ENCODE measurements around the gene MAL.

MAL gene

DNA sequence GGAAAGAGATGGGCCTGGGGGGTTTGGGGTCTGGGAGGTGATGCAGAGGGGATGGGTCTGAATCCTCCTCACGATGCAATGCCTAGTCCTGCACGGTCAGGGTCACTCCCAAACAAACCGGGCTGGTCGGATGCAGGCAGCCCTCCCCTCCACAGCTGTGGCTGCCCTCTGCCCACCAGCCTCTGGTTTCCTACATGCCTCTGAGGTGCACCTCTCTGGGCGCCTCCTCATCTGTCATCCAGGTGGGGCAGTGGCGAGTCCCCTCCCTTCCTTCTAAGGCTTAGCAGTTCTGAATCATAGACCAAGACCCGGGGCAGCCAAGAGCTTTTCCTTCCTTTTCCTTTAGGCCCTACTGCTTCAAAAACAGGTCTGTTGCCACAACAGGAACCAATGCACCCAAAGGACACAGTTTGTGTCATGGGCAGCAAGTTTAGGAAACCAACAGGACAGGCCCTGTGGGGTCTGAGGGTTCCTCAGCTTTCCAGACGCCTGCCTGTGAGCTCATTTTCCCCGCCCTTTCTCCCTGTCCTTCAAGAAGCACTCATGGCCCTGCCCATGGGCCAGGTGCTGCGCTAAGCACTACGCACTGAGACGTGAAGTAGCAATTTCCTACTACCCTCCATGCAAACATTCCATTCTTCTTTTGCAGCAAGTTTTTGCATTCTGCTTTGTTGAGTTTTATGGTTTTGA, 6.5 kb upstream of the MAL start:
- H3K27ac Mint-ChIP-seq = no peak overlapping the region
- no peaks in the 10 kb centered on the region for H3K4me1 Mint-ChIP-seq
- no peak for ATAC-seq
- H3K9me3 Mint-ChIP-seq = no peaks in the 10 kb centered on the region
- no peak overlapping the region for H3K4me3 Mint-ChIP-seq
- peaks cover 53% of the 10 kb centered on the region for H3K27me3 Mint-ChIP-seq
- H3K36me3 Mint-ChIP-seq = no peaks in the 10 kb centered on the region

DNA sequence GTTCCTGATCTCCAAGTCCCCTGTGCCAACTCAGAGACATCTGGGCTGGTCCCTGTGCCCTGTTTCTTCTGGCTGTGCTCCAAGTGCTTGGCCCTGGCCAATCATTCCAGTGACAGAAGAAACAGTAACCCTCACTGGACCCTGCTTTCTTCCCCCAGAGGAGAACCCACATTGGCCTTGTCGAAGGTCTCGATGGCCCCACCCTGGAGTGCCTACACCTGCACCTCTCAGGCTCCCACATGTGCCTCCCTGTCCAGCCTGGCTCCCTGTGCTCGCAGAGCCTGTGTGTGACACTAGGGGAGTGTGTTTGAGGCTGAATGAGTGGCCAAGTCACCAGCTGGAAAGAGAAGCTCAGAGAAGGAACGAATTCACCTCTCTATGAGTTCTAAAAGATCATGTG, 5.9 kb upstream of the MAL start:
- no peak for ATAC-seq
- no peaks in the 10 kb centered on the region for H3K36me3 Mint-ChIP-seq
- no peaks in the 10 kb centered on the region for H3K4me1 Mint-ChIP-seq

DNA sequence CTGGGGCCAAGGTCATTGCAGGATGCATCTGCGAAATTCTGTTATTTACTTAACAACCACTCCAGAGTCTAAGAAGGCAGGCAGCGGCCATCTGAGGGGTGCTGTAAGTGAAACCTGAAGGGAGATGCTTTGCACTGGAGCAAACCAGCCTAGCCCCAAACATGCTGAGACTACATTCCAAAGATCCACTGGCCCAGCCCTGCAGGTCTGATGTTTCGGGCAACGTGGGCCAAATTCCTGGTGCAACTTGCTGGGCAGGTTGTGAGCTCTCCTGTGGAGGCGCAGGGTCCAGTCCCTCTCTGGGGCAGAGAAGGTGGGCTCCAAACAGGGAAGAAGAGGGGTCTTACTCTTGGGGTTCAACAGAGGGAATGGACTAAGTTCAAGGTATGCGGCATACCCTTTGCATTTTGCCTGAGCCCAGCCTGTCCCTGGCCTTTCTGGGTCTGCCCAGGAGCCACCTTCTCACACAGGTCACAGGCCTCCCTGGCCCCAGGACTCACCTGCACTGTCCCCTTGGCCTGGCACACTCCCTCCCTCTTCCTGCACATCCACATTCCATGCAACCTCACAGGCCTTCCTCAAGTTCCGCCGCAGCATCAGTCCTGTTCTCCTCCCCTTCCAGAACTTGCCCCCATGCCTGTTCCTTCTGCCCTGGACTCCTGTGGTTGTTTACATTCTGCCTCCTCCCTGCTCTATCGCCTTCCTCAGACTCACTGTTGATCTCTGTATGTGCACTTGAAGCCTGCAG, 5.1 kb upstream of the MAL start:
- Mint-ChIP-seq H3K4me3 (no peak overlapping the region), H3K9me3 (no peaks in the 10 kb centered on the region), H3K27me3 (peaks cover 60% of the 10 kb centered on the region), H3K36me3 (no peaks in the 10 kb centered on the region), H3K4me1 (no peaks in the 10 kb centered on the region), H3K27ac (no peak overlapping the region)
- ATAC-seq = no peak

More for the DNA sequence above, 5.9 kb upstream of the MAL start:
- H3K9me3 Mint-ChIP-seq = no peaks in the 10 kb centered on the region
- no peak overlapping the region for H3K27ac Mint-ChIP-seq
- H3K27me3 Mint-ChIP-seq = peaks cover 53% of the 10 kb centered on the region
- H3K4me3 Mint-ChIP-seq = no peak overlapping the region

DNA sequence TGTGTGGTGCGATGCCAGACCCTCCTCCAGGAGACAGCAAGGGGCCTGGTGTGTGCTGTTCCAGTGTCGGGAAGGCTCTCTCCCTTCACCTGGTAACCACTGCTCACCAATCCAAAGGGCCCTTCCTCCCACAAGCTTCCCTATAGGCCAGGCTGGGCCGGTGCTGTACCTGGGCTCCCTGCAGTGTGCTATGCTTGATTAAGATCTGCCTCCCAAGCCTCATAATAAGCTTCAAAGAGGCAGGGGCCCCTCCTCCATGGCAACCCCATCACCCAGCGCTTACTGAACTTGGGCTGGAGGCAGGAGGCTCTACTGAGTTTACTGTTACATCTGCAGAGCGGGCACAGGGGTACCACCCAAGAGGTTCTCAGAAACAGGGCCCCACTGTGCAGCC, 4.5 kb upstream of the MAL start:
- H3K4me1 Mint-ChIP-seq = peaks cover 5% of the 10 kb centered on the region
- H3K4me3 Mint-ChIP-seq = no peak overlapping the region
- no peak for ATAC-seq
- peaks cover 66% of the 10 kb centered on the region for H3K27me3 Mint-ChIP-seq
- H3K27ac Mint-ChIP-seq = no peak overlapping the region
- no peaks in the 10 kb centered on the region for H3K9me3 Mint-ChIP-seq
- no peaks in the 10 kb centered on the region for H3K36me3 Mint-ChIP-seq

DNA sequence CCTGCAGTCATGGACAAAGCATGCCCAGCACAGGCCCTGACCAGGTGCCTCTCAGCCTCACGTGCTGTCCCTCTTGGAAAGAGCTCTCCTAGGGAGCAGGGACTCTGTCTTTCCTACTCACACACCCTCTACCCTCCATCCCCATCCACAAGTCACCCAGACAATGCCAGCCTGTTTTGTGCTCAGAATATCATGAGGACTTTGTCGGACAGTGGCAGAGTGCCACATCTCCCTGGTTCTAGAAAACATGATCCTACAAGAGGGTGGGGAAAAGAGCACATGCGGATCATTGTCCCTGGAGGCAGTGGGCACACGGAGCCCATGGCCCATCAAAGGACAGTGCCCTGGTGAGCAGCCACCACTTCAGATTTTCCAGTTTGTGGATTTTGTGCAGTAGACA, 3.7 kb upstream of the MAL start:
- Mint-ChIP-seq H3K36me3 (no peaks in the 10 kb centered on the region), H3K9me3 (no peaks in the 10 kb centered on the region), H3K4me3 (no peak overlapping the region), H3K4me1 (peaks cover 8% of the 10 kb centered on the region), H3K27ac (no peak overlapping the region), H3K27me3 (peaks cover 74% of the 10 kb centered on the region)
- no peak for ATAC-seq

DNA sequence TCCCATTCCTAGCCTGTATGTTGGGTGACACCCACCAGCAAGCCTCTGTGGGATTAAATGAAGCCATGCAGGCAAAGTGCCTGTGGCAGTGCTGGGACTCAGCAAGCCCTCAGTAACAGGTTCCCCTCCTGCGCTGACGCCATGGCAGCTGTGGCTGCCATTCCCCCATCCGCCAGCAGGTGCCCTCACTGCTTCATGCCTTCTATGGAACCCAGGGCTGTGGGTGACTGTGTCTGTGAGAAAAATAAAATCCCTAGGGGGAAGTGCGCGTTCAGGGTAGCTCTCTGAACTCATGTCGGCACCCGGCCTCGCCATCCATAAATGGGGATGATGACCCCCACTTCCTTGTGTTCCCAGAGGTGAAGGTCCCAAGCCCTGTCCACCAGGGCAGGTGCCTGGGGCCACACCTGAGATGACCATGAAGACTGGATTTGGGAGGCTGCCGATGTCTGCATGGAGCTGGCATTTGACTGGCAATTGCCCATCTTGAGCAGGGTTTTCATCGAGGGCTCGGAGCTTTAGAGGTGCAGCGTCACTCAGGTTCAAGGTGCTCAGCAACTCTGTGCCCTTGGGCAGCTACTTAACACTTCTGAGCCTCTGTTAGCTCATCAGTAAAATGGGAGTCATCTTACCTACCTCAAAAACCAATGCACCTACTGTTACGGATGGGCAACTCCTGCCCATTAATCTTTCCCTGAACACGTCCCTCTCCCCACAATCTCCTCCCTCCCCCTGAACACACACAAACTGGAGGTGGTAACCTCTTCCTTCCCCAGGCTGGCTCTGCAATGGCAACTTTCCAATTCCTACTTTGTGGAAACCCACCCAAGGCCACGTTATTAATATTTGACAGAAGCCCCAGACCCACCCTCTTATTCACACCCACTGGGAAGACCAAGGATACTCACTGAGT, 2.9 kb upstream of the MAL start:
- Mint-ChIP-seq H3K27ac (no peak overlapping the region), H3K36me3 (no peaks in the 10 kb centered on the region), H3K9me3 (no peaks in the 10 kb centered on the region), H3K4me1 (peaks cover 8% of the 10 kb centered on the region), H3K27me3 (peaks cover 77% of the 10 kb centered on the region), H3K4me3 (no peak overlapping the region)
- peak; percentile 70 for ATAC-seq

DNA sequence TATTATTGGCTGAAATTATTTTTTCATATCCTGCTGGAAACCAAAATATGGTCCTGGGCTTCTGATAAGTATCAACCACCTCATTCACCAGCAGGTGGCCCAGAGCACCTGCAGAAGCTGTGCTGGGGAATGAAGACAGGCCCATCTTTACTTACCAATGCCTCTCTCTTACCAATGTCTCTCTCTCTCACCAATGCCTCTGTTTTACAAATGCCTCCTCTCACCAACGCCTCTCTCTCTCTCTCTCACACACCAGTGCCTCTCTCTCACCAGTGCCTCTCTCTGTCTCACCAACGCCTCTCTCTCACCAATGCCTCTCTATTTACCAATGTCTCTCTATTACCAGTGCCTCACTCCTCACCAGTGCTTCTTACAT, 2.3 kb upstream of the MAL start:
- H3K4me1 Mint-ChIP-seq = peaks cover 8% of the 10 kb centered on the region
- no peak overlapping the region for H3K27ac Mint-ChIP-seq
- peaks cover 77% of the 10 kb centered on the region for H3K27me3 Mint-ChIP-seq
- ATAC-seq = peak; percentile 57
- H3K36me3 Mint-ChIP-seq = no peaks in the 10 kb centered on the region
- H3K9me3 Mint-ChIP-seq = no peaks in the 10 kb centered on the region
- no peak overlapping the region for H3K4me3 Mint-ChIP-seq

DNA sequence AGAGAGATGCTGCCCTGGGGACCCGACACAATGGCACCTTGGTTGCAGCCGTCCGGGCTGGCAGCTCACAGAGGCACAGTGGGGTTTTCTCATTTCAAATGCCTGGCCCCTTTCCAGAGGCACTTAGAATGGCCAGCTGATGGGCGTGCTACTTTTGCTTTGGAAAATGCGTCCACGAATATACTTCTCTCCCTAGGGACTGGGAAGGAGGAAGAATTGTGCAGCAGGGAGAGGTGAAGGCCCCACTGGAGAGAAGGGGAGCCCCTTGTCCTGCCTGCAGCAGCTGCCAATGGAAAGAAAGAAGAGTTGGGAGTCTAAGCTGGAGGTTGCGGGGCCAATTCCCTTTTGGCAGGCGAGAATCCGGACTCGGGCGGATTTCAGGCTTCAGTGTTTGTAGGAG, 1.1 kb upstream of the MAL start:
- no peak for ATAC-seq
- no peak overlapping the region for H3K27ac Mint-ChIP-seq

DNA sequence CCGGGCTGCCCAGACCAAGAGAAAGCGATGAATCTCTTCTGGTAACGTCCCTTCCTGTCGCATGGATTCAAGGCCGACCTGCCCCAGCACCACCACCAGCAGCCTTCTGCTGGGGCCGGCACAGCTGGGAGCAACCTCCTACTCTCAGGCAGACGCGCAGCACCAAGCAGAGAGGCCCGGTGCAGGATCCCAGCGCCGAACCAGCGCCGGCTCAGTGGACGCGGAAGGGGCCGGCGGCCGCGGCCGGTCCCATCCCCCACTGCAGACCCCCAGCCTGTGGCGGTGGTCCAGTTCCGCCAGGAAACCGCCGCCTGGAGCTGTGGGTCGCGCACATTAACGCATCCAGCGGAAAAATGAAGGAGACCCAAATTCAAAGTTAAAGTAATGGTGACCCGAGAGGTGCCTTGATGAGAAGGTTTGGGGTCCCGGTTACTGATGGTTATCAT, 525 bp upstream of the MAL start:
- H3K4me3 Mint-ChIP-seq = no peak overlapping the region
- no peaks in the 10 kb centered on the region for H3K9me3 Mint-ChIP-seq
- peaks cover 8% of the 10 kb centered on the region for H3K4me1 Mint-ChIP-seq
- peaks cover 87% of the 10 kb centered on the region for H3K27me3 Mint-ChIP-seq
- no peak for ATAC-seq
- H3K27ac Mint-ChIP-seq = no peak overlapping the region
- H3K36me3 Mint-ChIP-seq = no peaks in the 10 kb centered on the region

More for the DNA sequence above, 1.1 kb upstream of the MAL start:
- Mint-ChIP-seq H3K27me3 (peaks cover 83% of the 10 kb centered on the region), H3K4me3 (no peak overlapping the region), H3K4me1 (peaks cover 8% of the 10 kb centered on the region), H3K9me3 (no peaks in the 10 kb centered on the region), H3K36me3 (no peaks in the 10 kb centered on the region)

DNA sequence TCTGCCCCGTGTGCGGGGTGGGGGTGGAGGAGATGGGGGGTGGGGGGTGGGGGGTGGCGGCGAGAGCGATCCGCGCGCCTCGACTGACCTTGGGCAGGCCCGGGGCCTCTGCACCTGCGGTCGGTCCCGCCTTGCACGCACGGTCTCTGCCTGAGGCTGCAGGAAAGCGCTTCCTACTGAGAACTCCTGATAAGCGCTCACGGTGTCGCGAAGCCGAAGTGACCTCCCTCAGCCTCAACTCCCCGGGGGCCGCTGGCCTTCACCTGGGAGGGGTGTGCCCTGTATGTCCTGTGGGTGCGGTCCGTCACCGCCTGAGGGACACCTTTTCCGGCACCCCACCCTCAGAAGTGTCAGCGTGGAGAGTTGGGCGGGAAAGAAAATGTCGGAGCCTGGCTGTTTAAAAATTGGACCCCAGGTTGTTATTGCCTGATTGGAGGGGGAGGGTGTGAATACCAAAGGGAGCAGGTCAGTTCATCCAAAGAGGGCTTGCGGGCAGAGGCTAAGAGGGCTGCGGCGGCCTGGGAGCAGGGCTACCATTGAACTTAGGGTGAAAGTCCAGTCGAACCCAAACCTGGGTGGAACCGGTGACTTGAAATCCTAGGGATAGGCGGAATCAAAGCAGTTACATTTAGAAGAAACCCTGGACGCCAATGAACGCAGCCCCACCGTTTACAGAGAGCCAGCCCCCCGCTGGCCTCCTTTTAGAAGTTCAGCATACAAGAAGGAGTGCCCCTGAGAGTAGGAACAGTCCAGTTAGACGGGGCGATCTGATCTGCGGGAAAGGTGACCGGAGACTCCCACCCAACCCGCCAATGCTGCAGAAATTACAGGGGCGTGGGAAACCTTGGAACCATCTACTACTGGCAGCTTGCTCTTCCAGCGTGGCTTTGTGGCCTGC, 1.2 kb downstream of the MAL start:
- Mint-ChIP-seq H3K9me3 (no peaks in the 10 kb centered on the region), H3K36me3 (no peaks in the 10 kb centered on the region), H3K27me3 (peaks cover 83% of the 10 kb centered on the region), H3K4me1 (peaks cover 8% of the 10 kb centered on the region), H3K4me3 (peak overlapping the region; percentile 11), H3K27ac (no peak overlapping the region)
- no peak for ATAC-seq

DNA sequence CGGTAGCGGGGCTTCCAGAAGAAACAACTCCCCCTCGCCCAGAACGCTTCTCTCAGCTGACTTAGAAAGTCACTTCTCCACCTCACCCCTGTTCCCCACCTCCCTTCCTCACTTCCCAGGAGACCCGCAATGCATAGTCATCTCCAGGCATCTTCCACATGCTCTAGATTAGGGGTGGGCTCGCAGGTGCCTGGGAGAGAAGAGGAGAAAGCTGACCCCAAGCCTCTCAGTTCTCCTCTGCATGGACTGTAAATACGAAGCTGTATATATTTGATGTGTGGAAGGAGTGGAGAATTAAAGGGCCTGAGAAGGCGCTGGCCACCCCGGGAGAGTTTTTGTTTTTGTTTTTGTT, 1.8 kb downstream of the MAL start:
- no peak for ATAC-seq
- Mint-ChIP-seq H3K9me3 (no peaks in the 10 kb centered on the region), H3K27me3 (peaks cover 76% of the 10 kb centered on the region), H3K36me3 (no peaks in the 10 kb centered on the region), H3K27ac (no peak overlapping the region), H3K4me3 (no peak overlapping the region), H3K4me1 (peaks cover 8% of the 10 kb centered on the region)

DNA sequence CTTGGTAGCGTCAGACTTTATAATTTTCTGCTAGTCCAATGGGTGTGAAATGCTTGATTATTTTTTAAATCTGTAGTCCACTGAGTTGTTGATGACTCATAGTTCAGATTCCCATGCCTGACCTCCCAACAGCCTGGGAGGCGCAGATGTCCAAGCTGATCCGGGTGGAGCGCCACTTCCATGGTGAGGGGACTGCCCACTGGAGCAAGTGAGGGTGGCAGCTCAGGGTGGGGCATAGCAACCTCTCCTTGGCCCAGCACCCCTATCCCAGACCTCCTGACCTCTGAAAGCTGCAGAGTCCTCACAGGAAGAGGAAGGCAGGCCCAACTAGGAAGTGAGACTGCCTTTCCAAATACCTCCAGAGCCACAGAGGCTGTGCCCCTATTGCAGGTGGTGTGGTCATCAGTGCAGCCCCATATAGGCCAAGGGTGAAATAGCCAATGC, 4.4 kb downstream of the MAL start:
- Mint-ChIP-seq H3K36me3 (no peaks in the 10 kb centered on the region), H3K4me1 (peaks cover 8% of the 10 kb centered on the region), H3K9me3 (no peaks in the 10 kb centered on the region), H3K27ac (no peak overlapping the region), H3K27me3 (peaks cover 51% of the 10 kb centered on the region), H3K4me3 (no peak overlapping the region)
- peak; percentile 42 for ATAC-seq

DNA sequence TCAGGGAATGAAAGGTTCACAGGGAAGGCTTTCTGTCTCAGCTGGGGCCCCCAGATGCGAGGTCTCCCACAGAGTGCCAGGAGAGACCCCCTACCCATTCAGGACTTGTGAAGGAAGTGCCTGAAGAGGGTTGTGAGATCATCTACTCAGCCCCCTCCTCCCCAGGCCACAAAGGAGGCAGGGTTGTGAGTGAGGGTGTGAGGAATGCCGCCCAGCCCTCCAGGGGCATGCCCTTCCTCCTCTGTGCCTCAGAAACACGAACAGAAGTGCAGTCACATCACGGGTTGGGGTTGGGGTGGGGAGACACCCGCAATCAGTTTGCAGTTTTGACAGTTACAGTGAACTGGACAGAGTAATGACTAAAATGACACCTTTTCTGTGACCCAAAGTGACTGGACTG, 5.0 kb downstream of the MAL start:
- H3K9me3 Mint-ChIP-seq = no peaks in the 10 kb centered on the region
- peaks cover 8% of the 10 kb centered on the region for H3K4me1 Mint-ChIP-seq
- no peak overlapping the region for H3K4me3 Mint-ChIP-seq
- H3K36me3 Mint-ChIP-seq = no peaks in the 10 kb centered on the region
- peaks cover 45% of the 10 kb centered on the region for H3K27me3 Mint-ChIP-seq
- H3K27ac Mint-ChIP-seq = no peak overlapping the region
- no peak for ATAC-seq

DNA sequence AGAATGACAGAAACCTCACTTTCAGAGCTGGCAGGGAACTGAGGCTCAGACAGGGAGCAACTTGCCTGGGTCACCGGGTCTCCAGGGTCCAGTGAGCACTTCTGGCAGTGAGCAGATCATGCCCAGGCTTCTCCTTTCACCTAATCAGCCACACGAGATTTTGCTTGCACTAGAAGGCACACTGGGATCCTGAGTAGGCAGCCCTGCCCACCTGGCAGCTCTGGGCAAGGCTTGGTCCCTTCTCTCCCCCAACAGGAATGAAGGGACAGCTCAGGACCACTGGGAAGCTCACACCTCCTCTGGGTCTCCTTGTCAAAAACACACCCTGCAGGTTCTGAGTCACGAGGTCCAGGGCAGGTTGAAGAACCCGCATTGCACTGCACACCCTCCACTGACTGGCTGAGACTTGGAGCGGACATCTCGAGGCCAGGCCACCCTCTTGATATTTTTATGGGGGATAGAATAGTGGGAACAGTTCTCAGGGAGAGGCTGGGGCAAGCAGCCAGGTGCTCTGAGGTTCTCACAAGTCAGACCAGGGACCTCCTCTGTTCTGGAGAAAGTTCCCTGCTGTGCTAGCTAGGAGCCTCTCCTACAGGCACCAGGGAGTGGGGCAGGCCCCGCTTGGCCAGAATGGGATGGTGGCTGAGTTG, 5.7 kb downstream of the MAL start:
- H3K4me3 Mint-ChIP-seq = no peak overlapping the region
- H3K4me1 Mint-ChIP-seq = peaks cover under 1% of the 10 kb centered on the region
- H3K36me3 Mint-ChIP-seq = no peaks in the 10 kb centered on the region
- H3K9me3 Mint-ChIP-seq = no peaks in the 10 kb centered on the region
- peaks cover 38% of the 10 kb centered on the region for H3K27me3 Mint-ChIP-seq
- no peak overlapping the region for H3K27ac Mint-ChIP-seq
- ATAC-seq = no peak

Data from stimulated activated memory B cell treated with anti-CD40 and anti-IgM and Interleukin-4, amounts not matched to agents 10 μg/mL and 1 μg/mL and 100 μg/mL, for 72 hours (primary cell).